SK-N-SH treated with all-trans-retinoic acid at 6 μM for 48 hours (cell line): ENCODE measurements around the gene TMBIM1.

Source experiments
- ATAC-seq: fragments of 200-7000 bp; cut with Tn5 transposase; 3 replicates; pipeline ENCODE4 v1.9.1; 2020; ENCODE audit warnings: mild to moderate bottlenecking, moderate library complexity
- ARNTL ChIP-seq: fragments of 450-650 bp; formaldehyde crosslinking; IDR thresholded peaks from 2 replicates; pipeline ENCODE4 v1.5.0; 2020; ENCODE audit warnings: low read depth, mild to moderate bottlenecking, moderate library complexity, borderline replicate concordance
- BACH2 ChIP-seq: fragments of 250-450 bp; sonication (Bioruptor Pico); IDR thresholded peaks from 2 replicates; pipeline ENCODE4 v1.9.0; 2021; ENCODE audit warnings: mild to moderate bottlenecking, borderline replicate concordance
- CSDC2 ChIP-seq: fragments of 250-450 bp; sonication (Bioruptor Pico); IDR thresholded peaks from 2 replicates; pipeline ENCODE4 v1.5.0; 2020; ENCODE audit warnings: mild to moderate bottlenecking, moderate library complexity
- ESRRG ChIP-seq: fragments of 250-450 bp; sonication (Bioruptor Pico); IDR thresholded peaks from 2 replicates; pipeline ENCODE4 v1.6.1; 2021; ENCODE audit warnings: mild to moderate bottlenecking
- GLIS3 ChIP-seq: fragments of 250-450 bp; sonication (Bioruptor Pico); IDR thresholded peaks from 2 replicates; pipeline ENCODE4 v1.5.0; 2020; ENCODE audit warnings: mild to moderate bottlenecking, moderate library complexity
- OSR1 ChIP-seq: fragments of 250-450 bp; sonication (Bioruptor Pico); IDR thresholded peaks from 2 replicates; pipeline ENCODE4 v1.8.0; 2022; ENCODE audit warnings: moderate library complexity, mild to moderate bottlenecking, inconsistent platforms
- PPARA ChIP-seq: fragments of 250-450 bp; sonication (Bioruptor Pico); IDR thresholded peaks from 2 replicates; pipeline ENCODE4 v1.5.0; 2020; ENCODE audit warnings: mild to moderate bottlenecking, borderline replicate concordance
- RARB ChIP-seq: fragments of 250-450 bp; sonication (Bioruptor Pico); IDR thresholded peaks from 2 replicates; pipeline ENCODE4 v1.8.0; 2021; ENCODE audit warnings: mild to moderate bottlenecking, moderate library complexity
- SNAI2 ChIP-seq: fragments of 250-450 bp; sonication (Bioruptor Pico); IDR thresholded peaks from 2 replicates; pipeline ENCODE4 v1.5.0; 2020; ENCODE audit warnings: mild to moderate bottlenecking, moderate library complexity
- TCF4 ChIP-seq: fragments of 250-450 bp; sonication (Bioruptor Pico); IDR thresholded peaks from 2 replicates; pipeline ENCODE4 v1.8.0; 2021; ENCODE audit warnings: mild to moderate bottlenecking, moderate library complexity, borderline replicate concordance
- TOX ChIP-seq: fragments of 250-450 bp; sonication (Bioruptor Pico); IDR thresholded peaks from 2 replicates; pipeline ENCODE4 v1.8.0; 2021; ENCODE audit warnings: mild to moderate bottlenecking, moderate library complexity, borderline replicate concordance
- TSHZ2 ChIP-seq: fragments of 250-450 bp; sonication (Bioruptor Pico); IDR thresholded peaks from 2 replicates; pipeline ENCODE4 v1.5.0; 2020; ENCODE audit warnings: mild to moderate bottlenecking, moderate library complexity
- ZC3H10 ChIP-seq: fragments of 250-450 bp; sonication (Bioruptor Pico); IDR thresholded peaks from 2 replicates; pipeline ENCODE4 v1.5.1; 2021; ENCODE audit warnings: mild to moderate bottlenecking, moderate library complexity
- ZFP3 ChIP-seq: fragments of 250-450 bp; sonication (Bioruptor Pico); IDR thresholded peaks from 2 replicates; pipeline ENCODE4 v1.5.0; 2020; ENCODE audit warnings: mild to moderate bottlenecking, moderate library complexity
- ZFP30 ChIP-seq: fragments of 450-650 bp; formaldehyde crosslinking; IDR thresholded peaks from 2 replicates; pipeline ENCODE4 v1.5.0; 2022; ENCODE audit warnings: mild to moderate bottlenecking, moderate library complexity
- ZNF565 ChIP-seq: fragments of 450-650 bp; formaldehyde crosslinking; conservative IDR thresholded peaks from 2 replicates; pipeline ENCODE4 v1.5.0; 2020; ENCODE audit warnings: low read depth, mild to moderate bottlenecking, moderate library complexity
- ZNF70 ChIP-seq: fragments of 450-650 bp; formaldehyde crosslinking; IDR thresholded peaks from 2 replicates; pipeline ENCODE4 v1.5.0; 2020; ENCODE audit warnings: mild to moderate bottlenecking, moderate library complexity
- TF ChIP-seq, protein P1 (sequence below): fragments of 250-450 bp; sonication (Bioruptor Pico); IDR thresholded peaks from 2 replicates; pipeline ENCODE4 v1.8.0; 2021; ENCODE audit warnings: low read depth, mild to moderate bottlenecking, moderate library complexity, borderline replicate concordance
- TF ChIP-seq, protein P2 (sequence below): fragments of 250-450 bp; sonication (Bioruptor Pico); IDR thresholded peaks from 2 replicates; pipeline ENCODE4 v1.8.0; 2020; ENCODE audit warnings: mild to moderate bottlenecking, moderate library complexity, borderline replicate concordance
- TF ChIP-seq, protein P3 (sequence below): fragments of 250-450 bp; sonication (Bioruptor Pico); IDR thresholded peaks from 2 replicates; pipeline ENCODE4 v1.5.1; 2020; ENCODE audit warnings: low read depth, mild to moderate bottlenecking, moderate library complexity
- TF ChIP-seq, protein P4 (sequence below): fragments of 250-450 bp; sonication (Bioruptor Pico); IDR thresholded peaks from 2 replicates; pipeline ENCODE4 v1.5.1; 2021; ENCODE audit warnings: mild to moderate bottlenecking, moderate library complexity

The TMBIM1 gene

DNA sequence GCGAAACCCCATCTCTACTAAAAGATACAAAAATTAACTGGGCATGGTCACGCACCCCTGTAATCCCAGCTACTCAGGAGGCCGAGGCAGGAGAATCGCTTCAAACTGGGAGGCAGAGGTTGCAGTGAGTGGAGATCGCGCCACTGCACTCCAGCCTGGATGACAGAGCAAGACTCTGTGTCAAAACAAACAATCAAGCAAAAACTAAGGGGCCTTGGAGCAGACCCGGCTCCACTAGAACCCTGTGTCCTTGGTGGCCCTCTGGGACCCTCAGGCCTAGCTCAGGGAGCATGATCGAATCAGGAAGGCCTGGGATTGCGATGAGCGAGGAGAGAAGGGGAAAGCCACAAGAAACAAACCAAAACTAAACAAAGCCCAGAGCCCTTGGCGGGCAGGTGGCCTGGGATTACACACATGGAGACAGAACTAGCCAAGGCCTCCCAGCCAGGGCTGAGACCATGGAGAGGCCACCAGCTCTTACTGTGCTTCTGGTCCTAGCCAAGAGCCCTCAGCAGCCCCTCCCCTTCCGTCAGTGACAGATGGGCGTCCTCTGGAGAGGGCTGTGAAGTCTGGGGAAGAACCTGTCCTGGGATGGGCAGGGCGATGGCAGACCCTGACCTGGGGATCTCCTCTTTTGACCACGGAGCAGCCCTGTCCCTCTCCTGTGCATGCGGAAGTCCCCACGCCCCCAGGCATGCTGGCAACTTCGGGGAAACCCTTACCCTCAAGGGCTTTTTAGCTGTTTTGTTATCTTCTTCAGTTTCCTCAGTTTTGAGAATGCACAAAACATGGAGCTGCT, 36.9 kb upstream of the TMBIM1 start:
- no peak for ATAC-seq
- TF ChIP-seq TSHZ2 (CRISPR knock-in tag), result no peak
- TF ChIP-seq RARB (CRISPR knock-in tag), result no peak
- TF ChIP-seq ZNF565, result no peak
- TF ChIP-seq ZFP3 (CRISPR knock-in tag), result no peak
- TF ChIP-seq, protein P1, sequence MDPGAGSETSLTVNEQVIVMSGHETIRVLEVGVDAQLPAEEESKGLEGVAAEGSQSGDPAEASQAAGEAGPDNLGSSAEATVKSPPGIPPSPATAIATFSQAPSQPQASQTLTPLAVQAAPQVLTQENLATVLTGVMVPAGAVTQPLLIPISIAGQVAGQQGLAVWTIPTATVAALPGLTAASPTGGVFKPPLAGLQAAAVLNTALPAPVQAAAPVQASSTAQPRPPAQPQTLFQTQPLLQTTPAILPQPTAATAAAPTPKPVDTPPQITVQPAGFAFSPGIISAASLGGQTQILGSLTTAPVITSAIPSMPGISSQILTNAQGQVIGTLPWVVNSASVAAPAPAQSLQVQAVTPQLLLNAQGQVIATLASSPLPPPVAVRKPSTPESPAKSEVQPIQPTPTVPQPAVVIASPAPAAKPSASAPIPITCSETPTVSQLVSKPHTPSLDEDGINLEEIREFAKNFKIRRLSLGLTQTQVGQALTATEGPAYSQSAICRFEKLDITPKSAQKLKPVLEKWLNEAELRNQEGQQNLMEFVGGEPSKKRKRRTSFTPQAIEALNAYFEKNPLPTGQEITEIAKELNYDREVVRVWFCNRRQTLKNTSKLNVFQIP (CRISPR knock-in tag), result no peak
- no peak for TF ChIP-seq TOX
- TF ChIP-seq, protein P2, sequence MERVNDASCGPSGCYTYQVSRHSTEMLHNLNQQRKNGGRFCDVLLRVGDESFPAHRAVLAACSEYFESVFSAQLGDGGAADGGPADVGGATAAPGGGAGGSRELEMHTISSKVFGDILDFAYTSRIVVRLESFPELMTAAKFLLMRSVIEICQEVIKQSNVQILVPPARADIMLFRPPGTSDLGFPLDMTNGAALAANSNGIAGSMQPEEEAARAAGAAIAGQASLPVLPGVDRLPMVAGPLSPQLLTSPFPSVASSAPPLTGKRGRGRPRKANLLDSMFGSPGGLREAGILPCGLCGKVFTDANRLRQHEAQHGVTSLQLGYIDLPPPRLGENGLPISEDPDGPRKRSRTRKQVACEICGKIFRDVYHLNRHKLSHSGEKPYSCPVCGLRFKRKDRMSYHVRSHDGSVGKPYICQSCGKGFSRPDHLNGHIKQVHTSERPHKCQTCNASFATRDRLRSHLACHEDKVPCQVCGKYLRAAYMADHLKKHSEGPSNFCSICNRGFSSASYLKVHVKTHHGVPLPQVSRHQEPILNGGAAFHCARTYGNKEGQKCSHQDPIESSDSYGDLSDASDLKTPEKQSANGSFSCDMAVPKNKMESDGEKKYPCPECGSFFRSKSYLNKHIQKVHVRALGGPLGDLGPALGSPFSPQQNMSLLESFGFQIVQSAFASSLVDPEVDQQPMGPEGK (CRISPR knock-in tag), result no peak
- TF ChIP-seq ZNF70, result no peak
- no peak for TF ChIP-seq PPARA (CRISPR knock-in tag)
- no peak for TF ChIP-seq ZFP30 (CRISPR knock-in tag)
- TF ChIP-seq ARNTL (CRISPR knock-in tag), result no peak
- no peak for TF ChIP-seq GLIS3 (CRISPR knock-in tag)
- TF ChIP-seq CSDC2 (CRISPR knock-in tag), result no peak
- TF ChIP-seq, protein P3, sequence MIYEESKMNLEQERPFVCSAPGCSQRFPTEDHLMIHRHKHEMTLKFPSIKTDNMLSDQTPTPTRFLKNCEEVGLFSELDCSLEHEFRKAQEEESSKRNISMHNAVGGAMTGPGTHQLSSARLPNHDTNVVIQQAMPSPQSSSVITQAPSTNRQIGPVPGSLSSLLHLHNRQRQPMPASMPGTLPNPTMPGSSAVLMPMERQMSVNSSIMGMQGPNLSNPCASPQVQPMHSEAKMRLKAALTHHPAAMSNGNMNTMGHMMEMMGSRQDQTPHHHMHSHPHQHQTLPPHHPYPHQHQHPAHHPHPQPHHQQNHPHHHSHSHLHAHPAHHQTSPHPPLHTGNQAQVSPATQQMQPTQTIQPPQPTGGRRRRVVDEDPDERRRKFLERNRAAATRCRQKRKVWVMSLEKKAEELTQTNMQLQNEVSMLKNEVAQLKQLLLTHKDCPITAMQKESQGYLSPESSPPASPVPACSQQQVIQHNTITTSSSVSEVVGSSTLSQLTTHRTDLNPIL (CRISPR knock-in tag), result no peak
- no peak for TF ChIP-seq BACH2 (CRISPR knock-in tag)
- TF ChIP-seq OSR1 (CRISPR knock-in tag), result no peak

GRCh38 chr2:218328294-218328693, 36.0 kb upstream of the TMBIM1 start:
- ATAC-seq, result no peak
- TF ChIP-seq CSDC2 (CRISPR knock-in tag) (no peak), OSR1 (CRISPR knock-in tag) (no peak), ZNF565 (no peak), ZFP30 (CRISPR knock-in tag) (no peak), TCF4 (CRISPR knock-in tag) (no peak), ZFP3 (CRISPR knock-in tag) (no peak), BACH2 (CRISPR knock-in tag) (no peak), ESRRG (CRISPR knock-in tag) (no peak), SNAI2 (CRISPR knock-in tag) (no peak), GLIS3 (CRISPR knock-in tag) (no peak), RARB (CRISPR knock-in tag) (no peak), ZC3H10 (CRISPR knock-in tag) (no peak)
- TF ChIP-seq, protein P4, sequence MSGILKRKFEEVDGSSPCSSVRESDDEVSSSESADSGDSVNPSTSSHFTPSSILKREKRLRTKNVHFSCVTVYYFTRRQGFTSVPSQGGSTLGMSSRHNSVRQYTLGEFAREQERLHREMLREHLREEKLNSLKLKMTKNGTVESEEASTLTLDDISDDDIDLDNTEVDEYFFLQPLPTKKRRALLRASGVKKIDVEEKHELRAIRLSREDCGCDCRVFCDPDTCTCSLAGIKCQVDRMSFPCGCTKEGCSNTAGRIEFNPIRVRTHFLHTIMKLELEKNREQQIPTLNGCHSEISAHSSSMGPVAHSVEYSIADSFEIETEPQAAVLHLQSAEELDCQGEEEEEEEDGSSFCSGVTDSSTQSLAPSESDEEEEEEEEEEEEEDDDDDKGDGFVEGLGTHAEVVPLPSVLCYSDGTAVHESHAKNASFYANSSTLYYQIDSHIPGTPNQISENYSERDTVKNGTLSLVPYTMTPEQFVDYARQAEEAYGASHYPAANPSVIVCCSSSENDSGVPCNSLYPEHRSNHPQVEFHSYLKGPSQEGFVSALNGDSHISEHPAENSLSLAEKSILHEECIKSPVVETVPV, result no peak
- TF ChIP-seq, protein P3 (CRISPR knock-in tag), result no peak
